Ovary (tissue), 9 donors: ENCODE data around the gene PLAC8L1. TPM values are rescaled to one million over a fixed set of nuclear protein-coding genes. Genes with fewer than 3 reads are reported as not detected.

Source experiments
- DNase-seq, 5 donors: peaks; one replicate each; pipeline ENCODE4 v3.0.0-alpha.2; 2019 to 2020
- H3K27ac ChIP-seq, 2 donors: fragments of 200-600 bp; one replicate each; pipeline versions ENCODE4 v1.5.1 to v1.8.0; 2019 to 2022
- H3K27me3 ChIP-seq: fragments of 200-600 bp; one replicate; pipeline ENCODE4 v1.8.0; 2022
- H3K36me3 ChIP-seq: fragments of 200-600 bp; sonication (generic); one replicate; pipeline ENCODE4 v1.5.1; 2019
- H3K4me1 ChIP-seq: one replicate; pipeline ENCODE4 v1.8.1; 2013; ENCODE audit warnings: mild to moderate bottlenecking, moderate library complexity; ENCODE audit not compliant: insufficient read depth
- H3K4me3 ChIP-seq: fragments of 200-600 bp; sonication (generic); one replicate; pipeline ENCODE4 v1.5.1; 2017
- H3K9me3 ChIP-seq, 2 donors: fragments of 200-600 bp in 1 of 2; sonication (generic) in 1 of 2; one replicate each; pipeline versions ENCODE4 v1.5.1 to v1.8.1; 2013 to 2019; ENCODE audit warnings: mild to moderate bottlenecking in 1 of 2, moderate library complexity in 1 of 2
- EP300 ChIP-seq: sonication (generic); formaldehyde crosslinking; IDR thresholded peaks from one replicate; pipeline ENCODE4 v1.6.1; 2017; ENCODE audit warnings: antibody characterized with exemption
- POLR2A ChIP-seq: fragments of 450-650 bp; IDR thresholded peaks from one replicate; pipeline ENCODE4 v1.6.1; 2017; ENCODE audit warnings: antibody characterized with exemption, mild to moderate bottlenecking, moderate library complexity
- WGBS, 3 donors: extraction: QIAGEN DNeasy Blood & Tissue Kit in 1 of 3; methylation state at CpG; one replicate each; pipeline versions ENCODE4 v1.1.5 to v1.1.7; 2013 to 2017; 5-methylcytosine and 5-hydroxymethylcytosine counted together
- intact Hi-C, 4 donors: fragments of 100-400 bp; cut with DNase I; formaldehyde crosslinking; loops; one replicate each; pipeline versions ENCODE4 v1.11.0 to v1.15.1; 2022 to 2023
- polyA plus RNA-seq, 2 donors: library from polyadenylated mRNA; stranded (reverse); fragments of 200-250 nt in 1 of 2; fragments of 350-450 nt in 1 of 2; fragmentation: Illumina TruSeq in 1 of 2; extraction: RNeasy Lipid Tissue Mini Kit (QIAGEN cat#74804) in 1 of 2; gene quantifications; one replicate each; pipeline ENCODE4 v1.2.3, GENCODE V29; 2013 to 2014
- total RNA-seq, 7 donors: library from RNA; depleted of rRNA in 2 of 7; stranded (reverse); fragments of >200 nt in 2 of 7; fragmentation: NEBNext Ultra II Directional in 3 of 7; extraction: Animal tissue kit (Norgen Biotek cat#: 25700) in 3 of 7; gene quantifications; one replicate each; pipeline versions ENCODE4 v1.1.0 to v1.2.4, GENCODE V29; 2016 to 2023
- TF ChIP-seq, protein P1 (sequence below), 3 donors: fragments of 450-650 bp in 2 of 3; fragments of 200-600 bp in 1 of 3; IDR thresholded peaks; one replicate each; pipeline versions ENCODE4 v1.5.1 to v1.8.0; 2016 to 2022; ENCODE audit warnings: antibody characterized with exemption in 3 of 3, mild to moderate bottlenecking in 1 of 3
- donor health status: DM: no; HTN: no; CAD: no; lungs with moderate emphysema.
- donor health status: DM: no; HTN: no; CAD: no.
- donor health status: Bipolar disorder and iron deficiency.
- donor health status: DM: yes; HTN: yes; CAD: no.
- donor health status: DM: no; HTN: no; CAD: no.
- donor health status: DM: yes; HTN: yes; CAD: no.

The PLAC8L1 gene
- total and polyA plus RNA-seq, 9 donors: 0.70 to 0.78 (median 0.78) TPM; not detected in 6

DNA sequence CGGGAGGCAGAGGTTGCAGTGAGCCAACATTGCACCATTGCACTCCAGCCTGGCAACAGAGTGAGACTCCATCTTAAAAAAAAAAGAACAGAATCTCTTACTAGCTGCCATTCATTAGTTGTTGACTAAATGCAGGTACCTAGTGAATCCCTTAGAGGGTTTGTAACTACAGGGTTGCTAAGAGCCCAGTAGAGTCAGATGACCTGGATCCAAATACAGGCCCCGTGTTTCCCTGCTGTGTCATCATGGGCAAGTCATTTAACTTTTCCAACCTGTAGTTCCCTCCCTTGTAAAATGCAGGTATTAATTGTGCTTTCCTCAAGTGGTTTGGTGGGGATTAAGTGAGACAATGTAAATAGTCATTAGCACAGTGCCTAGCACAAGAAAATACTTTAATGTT lies 32.8 kb downstream of the PLAC8L1 start:
- H3K4me3 ChIP-seq: no peak overlapping the region
- DNase-seq: no peak
- no peaks in the 10 kb centered on the region for H3K36me3 ChIP-seq
- intact Hi-C loops: no loop called here
- WGBS, 3 donors: 80 to 90% (median 87%) methylated on average over 2 of the region's 2 CpGs
- no peaks in the 10 kb centered on the region for H3K9me3 ChIP-seq
- no peak overlapping the region for H3K27ac ChIP-seq
- TF ChIP-seq, protein P1, sequence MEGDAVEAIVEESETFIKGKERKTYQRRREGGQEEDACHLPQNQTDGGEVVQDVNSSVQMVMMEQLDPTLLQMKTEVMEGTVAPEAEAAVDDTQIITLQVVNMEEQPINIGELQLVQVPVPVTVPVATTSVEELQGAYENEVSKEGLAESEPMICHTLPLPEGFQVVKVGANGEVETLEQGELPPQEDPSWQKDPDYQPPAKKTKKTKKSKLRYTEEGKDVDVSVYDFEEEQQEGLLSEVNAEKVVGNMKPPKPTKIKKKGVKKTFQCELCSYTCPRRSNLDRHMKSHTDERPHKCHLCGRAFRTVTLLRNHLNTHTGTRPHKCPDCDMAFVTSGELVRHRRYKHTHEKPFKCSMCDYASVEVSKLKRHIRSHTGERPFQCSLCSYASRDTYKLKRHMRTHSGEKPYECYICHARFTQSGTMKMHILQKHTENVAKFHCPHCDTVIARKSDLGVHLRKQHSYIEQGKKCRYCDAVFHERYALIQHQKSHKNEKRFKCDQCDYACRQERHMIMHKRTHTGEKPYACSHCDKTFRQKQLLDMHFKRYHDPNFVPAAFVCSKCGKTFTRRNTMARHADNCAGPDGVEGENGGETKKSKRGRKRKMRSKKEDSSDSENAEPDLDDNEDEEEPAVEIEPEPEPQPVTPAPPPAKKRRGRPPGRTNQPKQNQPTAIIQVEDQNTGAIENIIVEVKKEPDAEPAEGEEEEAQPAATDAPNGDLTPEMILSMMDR (IDR thresholded peaks at IDR 0.05): no peak
- no peak for TF ChIP-seq EP300
- TF ChIP-seq POLR2A: no peak
- no peaks in the 10 kb centered on the region for H3K4me1 ChIP-seq
- no peaks in the 10 kb centered on the region for H3K27me3 ChIP-seq

DNA sequence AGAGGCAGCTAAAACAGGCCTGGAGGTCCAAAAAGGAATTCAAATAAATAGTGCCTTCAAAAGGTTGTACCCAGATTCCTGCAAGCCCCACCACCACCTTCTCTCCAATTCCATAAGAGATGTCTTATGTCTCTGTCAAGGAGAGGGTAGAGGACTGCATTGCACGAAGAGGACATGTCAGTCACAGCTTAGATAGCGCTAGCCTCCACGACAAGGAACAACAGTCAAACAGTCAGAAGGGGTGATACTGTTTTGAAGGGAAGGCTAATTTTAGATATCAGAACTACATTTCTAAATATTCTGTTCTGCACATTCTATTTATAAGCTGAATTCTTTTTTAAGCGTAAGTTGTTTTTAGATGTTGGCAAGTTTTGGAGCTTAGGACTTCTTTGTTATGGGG lies 34.2 kb downstream of the PLAC8L1 start:
- no peaks in the 10 kb centered on the region for H3K9me3 ChIP-seq
- no peak overlapping the region for H3K27ac ChIP-seq
- no peaks in the 10 kb centered on the region for H3K27me3 ChIP-seq
- WGBS, 3 donors: 51 to 57% (median 57%) methylated on average over 4 of the region's 4 CpGs
- no peak for DNase-seq
- no peak overlapping the region for H3K4me3 ChIP-seq
- no peaks in the 10 kb centered on the region for H3K36me3 ChIP-seq
- TF ChIP-seq POLR2A (no peak), EP300 (no peak)
- TF ChIP-seq, protein P1 (IDR thresholded peaks at IDR 0.05): no peak
- no peaks in the 10 kb centered on the region for H3K4me1 ChIP-seq
- intact Hi-C loops: no loop called here

DNA sequence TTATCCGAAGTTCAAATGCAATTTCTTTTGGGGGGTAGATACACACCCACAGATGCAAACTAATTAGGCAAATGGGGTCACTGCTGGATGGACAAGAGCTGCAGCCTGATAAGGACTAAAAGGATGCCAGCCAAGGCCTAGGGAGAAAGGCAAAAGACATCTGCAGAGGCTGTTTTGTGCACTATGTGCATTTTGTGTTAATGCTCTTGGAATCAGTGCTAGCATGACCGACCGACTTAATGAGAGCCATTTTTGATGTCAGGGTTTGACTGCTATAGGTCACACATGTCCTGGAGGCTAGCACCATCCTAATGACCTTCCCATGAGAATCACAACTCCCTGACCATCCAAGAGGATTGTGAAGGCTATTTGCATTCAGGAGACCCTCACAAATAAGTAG lies 34.6 kb downstream of the PLAC8L1 start:
- 70 to 76% (median 76%) methylated on average over 3 of the region's 3 CpGs for WGBS, 3 donors
- no peaks in the 10 kb centered on the region for H3K36me3 ChIP-seq
- H3K27me3 ChIP-seq: no peaks in the 10 kb centered on the region
- intact Hi-C loops: no loop called here
- DNase-seq: no peak
- no peaks in the 10 kb centered on the region for H3K4me1 ChIP-seq
- TF ChIP-seq POLR2A: no peak
- TF ChIP-seq EP300: no peak
- TF ChIP-seq, protein P1 (IDR thresholded peaks at IDR 0.05): no peak
- H3K9me3 ChIP-seq: no peaks in the 10 kb centered on the region
- no peak overlapping the region for H3K4me3 ChIP-seq
- H3K27ac ChIP-seq: no peak overlapping the region

DNA sequence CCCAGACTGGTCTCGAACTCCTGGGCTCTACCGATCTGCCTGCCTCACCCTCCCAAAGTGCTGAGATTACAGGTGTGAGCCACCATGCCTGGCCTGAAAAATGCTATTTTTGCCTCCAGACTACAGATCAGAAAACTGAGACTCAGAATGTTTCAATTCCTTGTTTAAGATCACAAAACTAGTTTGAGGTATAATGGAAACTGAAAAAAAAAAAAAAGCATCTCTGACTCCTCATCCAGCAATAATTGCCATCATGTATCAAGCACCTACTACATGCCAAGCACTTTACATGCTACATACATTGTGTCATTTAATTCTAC lies 35.6 kb downstream of the PLAC8L1 start:
- Histone ChIP-seq H3K4me1 (no peaks in the 10 kb centered on the region), H3K27ac (no peak overlapping the region), H3K36me3 (no peaks in the 10 kb centered on the region), H3K9me3 (no peaks in the 10 kb centered on the region), H3K4me3 (no peak overlapping the region), H3K27me3 (no peaks in the 10 kb centered on the region)
- no peak for DNase-seq
- intact Hi-C loops: no loop called here
- TF ChIP-seq EP300 (no peak), POLR2A (no peak)
- TF ChIP-seq, protein P1 (IDR thresholded peaks at IDR 0.05): no peak
- 93 to 97% (median 95%) methylated on average over 2 of the region's 2 CpGs for WGBS, 3 donors
